HCT116 (cell line): Measurements from ENCODE around the gene SDK2.

Source experiments
- EZH2phosphoT487 ChIP-seq: fragments of 200-600 bp; IDR thresholded peaks from 2 replicates; pipeline ENCODE4 v1.6.1; 2018; ENCODE audit warnings: antibody characterized with exemption, borderline replicate concordance
- SIN3A ChIP-seq: IDR thresholded peaks from 2 replicates; pipeline ENCODE4 v1.6.1; 2012; ENCODE audit warnings: low read depth
- TCF7L2 ChIP-seq: IDR thresholded peaks from 2 replicates; pipeline ENCODE4 v1.7.0; 2011; ENCODE audit warnings: borderline replicate concordance, inconsistent platforms; ENCODE audit not compliant: insufficient read depth, insufficient read length; ENCODE audit errors: extremely low read depth
- TF ChIP-seq, protein P1 (sequence below), 3 experiments: fragments of 200-600 bp in 1 of 3; sonication (generic) in 1 of 3; IDR thresholded peaks in 2 of 3; conservative IDR thresholded peaks in 1 of 3; 2 replicates each; pipeline ENCODE4 v1.5.1; 2012 to 2017; ENCODE audit warnings: low read depth in 2 of 3, low read length in 2 of 3, antibody characterized with exemption in 1 of 3, borderline replicate concordance in 1 of 3, control low read depth in 1 of 3, mild to moderate bottlenecking in 1 of 3, mixed read lengths in 1 of 3, mixed run types in 1 of 3, moderate library complexity in 1 of 3; ENCODE audit not compliant: insufficient read depth in 1 of 3

DNA sequence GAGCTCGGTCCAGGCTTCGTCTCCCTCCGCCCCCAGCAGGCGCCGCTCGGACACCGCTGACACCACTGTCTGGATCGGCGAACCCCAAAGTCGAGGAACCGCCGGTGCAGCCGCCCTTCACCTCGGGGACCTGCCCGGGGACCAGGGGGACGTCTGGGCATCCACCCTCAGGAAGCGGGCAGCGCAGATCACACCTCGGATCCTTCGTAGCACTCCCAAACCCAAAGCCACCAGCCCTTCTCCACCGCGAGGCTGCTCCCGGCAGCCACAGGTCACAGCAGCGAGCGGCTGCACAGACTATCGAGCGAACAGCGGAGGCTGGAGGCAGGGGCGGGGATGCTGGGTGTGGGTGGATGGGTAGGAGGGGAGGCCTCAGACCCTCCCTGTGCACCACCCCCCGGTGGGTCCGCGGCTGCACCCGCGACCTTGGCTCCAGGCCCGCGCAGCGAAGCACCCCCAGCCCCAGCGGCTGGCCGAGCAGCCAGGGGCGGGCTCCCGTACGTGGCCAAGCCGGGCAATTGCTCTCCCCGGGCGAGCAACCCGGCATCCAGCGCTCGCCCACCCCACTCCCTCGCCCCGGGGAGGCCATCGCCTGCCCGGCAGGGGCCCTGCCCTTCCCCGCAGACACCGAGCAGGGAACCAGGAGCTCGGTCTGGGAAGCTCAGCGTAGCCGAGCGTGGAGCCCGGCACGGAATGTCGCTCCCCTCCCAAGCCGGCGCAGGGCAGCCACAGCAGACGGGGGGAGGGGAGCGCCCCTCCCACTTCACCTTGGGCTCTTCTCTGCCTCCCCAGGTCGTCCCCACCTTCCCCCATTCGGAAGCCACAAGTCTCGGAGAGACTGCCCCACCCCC lies 1.0 kb downstream of the SDK2 start:
- TF ChIP-seq, protein P1, sequence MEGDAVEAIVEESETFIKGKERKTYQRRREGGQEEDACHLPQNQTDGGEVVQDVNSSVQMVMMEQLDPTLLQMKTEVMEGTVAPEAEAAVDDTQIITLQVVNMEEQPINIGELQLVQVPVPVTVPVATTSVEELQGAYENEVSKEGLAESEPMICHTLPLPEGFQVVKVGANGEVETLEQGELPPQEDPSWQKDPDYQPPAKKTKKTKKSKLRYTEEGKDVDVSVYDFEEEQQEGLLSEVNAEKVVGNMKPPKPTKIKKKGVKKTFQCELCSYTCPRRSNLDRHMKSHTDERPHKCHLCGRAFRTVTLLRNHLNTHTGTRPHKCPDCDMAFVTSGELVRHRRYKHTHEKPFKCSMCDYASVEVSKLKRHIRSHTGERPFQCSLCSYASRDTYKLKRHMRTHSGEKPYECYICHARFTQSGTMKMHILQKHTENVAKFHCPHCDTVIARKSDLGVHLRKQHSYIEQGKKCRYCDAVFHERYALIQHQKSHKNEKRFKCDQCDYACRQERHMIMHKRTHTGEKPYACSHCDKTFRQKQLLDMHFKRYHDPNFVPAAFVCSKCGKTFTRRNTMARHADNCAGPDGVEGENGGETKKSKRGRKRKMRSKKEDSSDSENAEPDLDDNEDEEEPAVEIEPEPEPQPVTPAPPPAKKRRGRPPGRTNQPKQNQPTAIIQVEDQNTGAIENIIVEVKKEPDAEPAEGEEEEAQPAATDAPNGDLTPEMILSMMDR (IDR thresholded peaks at IDR 0.05 in 2 of 3, conservative IDR thresholded peaks at IDR 0.05 in 1 of 3; ENCODE audit: borderline replicate concordance in 1 of 3, insufficient read depth in 1 of 3, low read depth in 2 of 3, low read length in 2 of 3) = no peak
- TF ChIP-seq TCF7L2 (no peak), EZH2phosphoT487 (no peak), SIN3A (no peak)
